Measurements from ENCODE around the gene ZNF415.
"Not testable (repeated sequence)": the region's sequence is repeated elsewhere in the genome, so short reads cannot be mapped to it uniquely, and the experiment has no call there.

Gene ZNF415

GRCh38 chr19:53102206-53102755 lies 30.4 kb downstream of the ZNF415 start:
- DNase-seq: no peak

GRCh38 chr19:53101518-53101917 lies 31.2 kb downstream of the ZNF415 start:
- DNase-seq: no peak

GRCh38 chr19:53098570-53098969 lies 34.1 kb downstream of the ZNF415 start:
- DNase-seq: not testable (repeated sequence)

- DNase-seq: not testable (repeated sequence)
Measured at GRCh38 chr19:53096982-53097690, 35.6 kb downstream of the ZNF415 start.

- DNase-seq: not testable (repeated sequence)
Measured at GRCh38 chr19:53096579-53096978, 36.1 kb downstream of the ZNF415 start.

GRCh38 chr19:53094754-53095575 lies 37.7 kb downstream of the ZNF415 start:
- no peak for DNase-seq

GRCh38 chr19:53092723-53093122 lies 40.0 kb downstream of the ZNF415 start:
- no peak for DNase-seq

GRCh38 chr19:53091413-53092254 lies 41.1 kb downstream of the ZNF415 start:
- no peak for DNase-seq

- DNase-seq: no peak
Measured at GRCh38 chr19:53088091-53088490, 44.6 kb downstream of the ZNF415 start.

- no peak for DNase-seq
Measured at GRCh38 chr19:53086949-53087348, 45.8 kb downstream of the ZNF415 start.

- DNase-seq: no peak
Measured at GRCh38 chr19:53085496-53085895, 47.2 kb downstream of the ZNF415 start.

- no peak for DNase-seq
Measured at GRCh38 chr19:53082929-53083328, 49.8 kb downstream of the ZNF415 start.

- DNase-seq: no peak
Measured at GRCh38 chr19:53079313-53079924, 53.3 kb downstream of the ZNF415 start.

- DNase-seq: no peak
Measured at GRCh38 chr19:53078668-53079067, 54.0 kb downstream of the ZNF415 start.

- DNase-seq: no peak
Measured at GRCh38 chr19:53076984-53077383, 55.7 kb downstream of the ZNF415 start.

GRCh38 chr19:53068834-53069233 lies 63.9 kb downstream of the ZNF415 start:
- DNase-seq: no peak

GRCh38 chr19:53068199-53068598 lies 64.5 kb downstream of the ZNF415 start:
- DNase-seq: no peak

- DNase-seq: no peak
Measured at GRCh38 chr19:53057904-53058580, 74.7 kb downstream of the ZNF415 start.
